Bronchial epithelial cell (primary cell): ENCODE data around the gene BRD9. TPM values are rescaled to one million over a fixed set of nuclear protein-coding genes. Genes with fewer than 3 reads are reported as not detected.

Experiments
- DNase-seq: peaks from one replicate; pipeline ENCODE4 v3.0.0-alpha.2; 2010; ENCODE audit warnings: low read depth
- FAIRE-seq: peaks from 2 replicates; lab custom pipeline; 2011; peaks lifted over from hg19 to GRCh38; lab: Jason Lieb, UNC
- H3K27me3 ChIP-seq: 2 replicates; pipeline ENCODE4 v1.5.1; 2011; ENCODE audit warnings: low read length; ENCODE audit not compliant: control insufficient read depth, insufficient read depth
- H3K36me3 ChIP-seq: 2 replicates; pipeline ENCODE4 v1.5.1; 2011; ENCODE audit warnings: low read length; ENCODE audit not compliant: control insufficient read depth, insufficient read depth
- H3K4me3 ChIP-seq: 2 replicates; pipeline ENCODE4 v1.5.1; 2011; ENCODE audit warnings: mild to moderate bottlenecking, low read depth, low read length, control low read depth
- total RNA-seq: library from RNA; depleted of rRNA; stranded (reverse); fragments of >200 nt; gene quantifications from 2 replicates; pipeline ENCODE4 v1.2.1, GENCODE V29; 2014
- TF ChIP-seq, protein P1 (sequence below): IDR thresholded peaks from 2 replicates; pipeline ENCODE4 v1.5.1; 2011; ENCODE audit warnings: mild to moderate bottlenecking, moderate library complexity, low read length, control low read depth, inconsistent platforms; ENCODE audit not compliant: insufficient read depth, severe bottlenecking

Gene BRD9
- total RNA-seq, 1 donor from 2014 or later: 36.1 TPM

DNA sequence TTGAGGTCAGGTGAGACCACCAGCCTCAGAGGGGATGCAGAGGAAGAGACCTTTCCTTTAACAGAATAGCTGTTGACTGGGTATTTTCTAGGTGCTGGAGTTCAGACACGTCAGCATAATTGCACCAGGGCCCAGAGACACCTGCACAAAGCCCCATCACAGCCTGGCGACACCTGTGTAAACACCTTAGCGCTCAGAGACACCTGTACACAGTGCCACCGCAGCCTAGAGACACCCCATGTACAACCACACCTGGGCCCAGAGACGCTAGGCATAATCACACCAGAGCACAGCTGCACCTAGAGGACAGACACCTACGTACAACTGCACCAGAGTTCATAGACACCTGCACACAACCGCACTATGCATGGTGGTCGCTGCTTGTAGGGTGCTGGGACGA, 1.1 kb upstream of the BRD9 start:
- H3K4me3 ChIP-seq: peak overlapping the region; percentile 98
- H3K27me3 ChIP-seq: no peaks in the 10 kb centered on the region
- FAIRE-seq: no peak
- DNase-seq: no peak
- H3K36me3 ChIP-seq: peaks cover 20% of the 10 kb centered on the region
- TF ChIP-seq, protein P1, sequence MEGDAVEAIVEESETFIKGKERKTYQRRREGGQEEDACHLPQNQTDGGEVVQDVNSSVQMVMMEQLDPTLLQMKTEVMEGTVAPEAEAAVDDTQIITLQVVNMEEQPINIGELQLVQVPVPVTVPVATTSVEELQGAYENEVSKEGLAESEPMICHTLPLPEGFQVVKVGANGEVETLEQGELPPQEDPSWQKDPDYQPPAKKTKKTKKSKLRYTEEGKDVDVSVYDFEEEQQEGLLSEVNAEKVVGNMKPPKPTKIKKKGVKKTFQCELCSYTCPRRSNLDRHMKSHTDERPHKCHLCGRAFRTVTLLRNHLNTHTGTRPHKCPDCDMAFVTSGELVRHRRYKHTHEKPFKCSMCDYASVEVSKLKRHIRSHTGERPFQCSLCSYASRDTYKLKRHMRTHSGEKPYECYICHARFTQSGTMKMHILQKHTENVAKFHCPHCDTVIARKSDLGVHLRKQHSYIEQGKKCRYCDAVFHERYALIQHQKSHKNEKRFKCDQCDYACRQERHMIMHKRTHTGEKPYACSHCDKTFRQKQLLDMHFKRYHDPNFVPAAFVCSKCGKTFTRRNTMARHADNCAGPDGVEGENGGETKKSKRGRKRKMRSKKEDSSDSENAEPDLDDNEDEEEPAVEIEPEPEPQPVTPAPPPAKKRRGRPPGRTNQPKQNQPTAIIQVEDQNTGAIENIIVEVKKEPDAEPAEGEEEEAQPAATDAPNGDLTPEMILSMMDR: no peak

GRCh38 chr5:893137-893506, 521 bp upstream of the BRD9 start:
- Histone ChIP-seq H3K4me3 (peak overlapping the region; percentile 98), H3K36me3 (peaks cover 22% of the 10 kb centered on the region), H3K27me3 (no peaks in the 10 kb centered on the region)
- TF ChIP-seq, protein P1: no peak
- DNase-seq: no peak
- FAIRE-seq: no peak

- H3K27me3 ChIP-seq: no peaks in the 10 kb centered on the region
Measured at GRCh38 chr5:891837-892393, 686 bp downstream of the BRD9 start.

GRCh38 chr5:891117-891836, 1.3 kb downstream of the BRD9 start:
- H3K27me3 ChIP-seq: no peaks in the 10 kb centered on the region
- DNase-seq: no peak
- peaks cover 32% of the 10 kb centered on the region for H3K36me3 ChIP-seq
- H3K4me3 ChIP-seq: peak overlapping the region; percentile 98
- TF ChIP-seq, protein P1: no peak
- no peak for FAIRE-seq

More at GRCh38 chr5:891837-892393, 686 bp downstream of the BRD9 start:
- FAIRE-seq (no peak), DNase-seq (peak; percentile 20)
- TF ChIP-seq, protein P1: no peak
- peak overlapping the region; percentile 98 for H3K4me3 ChIP-seq
- peaks cover 30% of the 10 kb centered on the region for H3K36me3 ChIP-seq

DNA sequence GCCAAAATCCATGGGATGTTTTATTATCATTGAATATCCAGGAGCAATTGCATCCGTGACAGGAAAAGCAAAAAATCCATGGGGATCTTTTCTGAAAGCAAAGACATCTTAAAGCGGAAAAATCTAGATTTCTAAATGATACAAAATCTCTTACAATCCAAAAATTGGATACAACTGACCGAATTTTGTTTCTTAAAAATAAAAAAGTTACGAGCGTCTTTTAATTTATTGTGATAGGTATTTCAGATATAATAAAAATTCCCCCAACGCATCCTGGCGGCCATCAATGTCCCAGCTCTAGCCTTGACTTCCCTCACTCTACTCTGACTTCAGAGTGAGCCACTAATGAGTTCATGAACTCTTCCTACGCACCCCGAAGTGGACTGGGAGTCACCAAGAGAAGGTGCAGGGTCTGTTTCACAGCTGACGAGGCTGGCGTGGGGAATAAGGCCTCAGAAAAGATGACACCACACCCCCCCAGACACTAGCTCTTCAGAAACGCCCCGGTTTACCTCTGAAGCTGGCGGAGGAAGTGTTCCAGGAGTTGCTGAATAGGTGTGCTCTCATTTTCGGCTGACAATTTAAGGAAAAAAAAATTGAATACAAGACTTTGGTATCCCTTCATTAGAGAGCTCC, 3.4 kb downstream of the BRD9 start:
- Histone ChIP-seq H3K4me3 (no peak overlapping the region), H3K36me3 (peaks cover 47% of the 10 kb centered on the region), H3K27me3 (no peaks in the 10 kb centered on the region)
- DNase-seq: no peak
- no peak for FAIRE-seq
- TF ChIP-seq, protein P1: no peak
